Esophagus (tissue), 2 donors: ENCODE results near the gene HIVEP1. TPM values are rescaled to one million over a fixed set of nuclear protein-coding genes. Genes with fewer than 3 reads are reported as not detected.

Experiments used
- H3K27ac ChIP-seq, 2 donors: one replicate each; pipeline ENCODE4 v1.5.1; 2013; ENCODE audit warnings: low read depth in 2 of 2, mild to moderate bottlenecking in 2 of 2, inconsistent platforms in 1 of 2, low read length in 1 of 2, moderate library complexity in 1 of 2
- H3K27me3 ChIP-seq, 2 donors: one replicate each; pipeline ENCODE4 v1.6.1; 2013; ENCODE audit warnings: low read length in 2 of 2, control low read depth in 1 of 2, mild to moderate bottlenecking in 1 of 2; ENCODE audit not compliant: insufficient read depth in 2 of 2, control insufficient read depth in 1 of 2
- H3K36me3 ChIP-seq, 2 donors: one replicate each; pipeline ENCODE4 v1.6.1; 2013; ENCODE audit warnings: low read length in 1 of 2; ENCODE audit not compliant: control insufficient read depth in 2 of 2, insufficient read depth in 2 of 2
- H3K4me1 ChIP-seq, 2 donors: one replicate each; pipeline ENCODE4 v1.6.1; 2013; ENCODE audit warnings: low read length in 1 of 2; ENCODE audit not compliant: control insufficient read depth in 2 of 2, insufficient read depth in 2 of 2
- H3K4me3 ChIP-seq, 2 donors: one replicate each; pipeline ENCODE4 v1.5.1; 2013; ENCODE audit warnings: low read length in 2 of 2, mild to moderate bottlenecking in 2 of 2, low read depth in 1 of 2, moderate library complexity in 1 of 2
- H3K9me3 ChIP-seq, 2 donors: one replicate each; pipeline ENCODE4 v1.6.1; 2013; ENCODE audit warnings: mild to moderate bottlenecking in 2 of 2, low read depth in 1 of 2, low read length in 1 of 2, moderate library complexity in 1 of 2; ENCODE audit not compliant: control insufficient read depth in 2 of 2, insufficient read depth in 1 of 2
- WGBS, 2 donors: extraction: QIAGEN DNeasy Blood & Tissue Kit; methylation state at CpG; one replicate each; pipeline ENCODE4 v1.1.7; 2013; 5-methylcytosine and 5-hydroxymethylcytosine counted together
- polyA plus RNA-seq, 2 donors: library from polyadenylated mRNA; stranded (reverse); fragments of 200-250 nt; gene quantifications; one replicate each; pipeline ENCODE4 v1.2.3, GENCODE V29; 2013
- donor health status: healthy with polysubstance abuse.
- donor health status: Bipolar disorder and iron deficiency.

Gene HIVEP1
- polyA plus RNA-seq, 2 donors, result 4.0 to 7.8 TPM

DNA sequence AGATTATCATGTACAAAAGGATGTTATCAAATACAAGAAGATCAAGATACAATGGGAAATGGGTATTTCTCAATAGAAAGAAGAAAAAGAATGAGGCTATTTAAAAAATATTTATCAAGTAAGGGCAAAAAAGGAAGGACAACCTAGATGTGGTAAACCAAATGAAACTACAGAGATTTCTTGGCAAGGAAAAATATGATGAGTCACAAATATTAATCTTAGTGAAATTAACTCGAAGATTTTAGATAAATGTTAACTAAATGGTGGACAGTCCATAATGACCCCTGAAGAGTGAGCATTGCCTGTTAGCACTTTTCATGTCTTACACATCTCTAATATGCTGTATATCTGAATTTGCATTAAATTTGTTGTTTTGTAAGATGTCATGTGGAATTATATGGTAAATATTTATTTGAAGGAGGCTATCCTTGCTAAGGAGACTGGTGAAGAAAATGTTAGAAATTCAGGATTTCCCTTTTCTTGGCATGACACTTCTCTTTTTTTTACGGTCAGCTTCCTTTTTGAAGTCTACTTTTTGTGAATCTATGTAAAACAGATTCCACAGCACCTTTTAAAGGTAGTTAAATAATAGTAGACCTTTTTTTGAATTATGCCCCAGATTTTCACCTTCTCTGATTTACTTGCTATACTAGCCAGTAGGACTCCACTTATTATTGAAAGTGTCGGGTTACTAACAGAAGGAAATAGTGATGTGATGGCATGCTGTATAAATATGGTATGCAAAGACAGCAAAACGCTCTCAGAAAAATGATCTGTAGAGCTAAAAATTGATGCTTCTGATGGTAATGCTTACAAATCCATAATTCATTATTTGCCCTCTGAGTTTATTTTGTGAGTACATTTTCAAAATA is 120.5 kb downstream of the HIVEP1 start:
- Histone ChIP-seq H3K9me3 (no peaks in the 10 kb centered on the region), H3K36me3 (peaks cover 0 to 5% of the 10 kb centered on the region in 2 donors), H3K4me1 (no peaks in the 10 kb centered on the region), H3K4me3 (no peak overlapping the region), H3K27ac (no peak overlapping the region), H3K27me3 (no peaks in the 10 kb centered on the region)
- WGBS, 2 donors, result 73 to 74% methylated on average over 4 of the region's 4 CpGs

DNA sequence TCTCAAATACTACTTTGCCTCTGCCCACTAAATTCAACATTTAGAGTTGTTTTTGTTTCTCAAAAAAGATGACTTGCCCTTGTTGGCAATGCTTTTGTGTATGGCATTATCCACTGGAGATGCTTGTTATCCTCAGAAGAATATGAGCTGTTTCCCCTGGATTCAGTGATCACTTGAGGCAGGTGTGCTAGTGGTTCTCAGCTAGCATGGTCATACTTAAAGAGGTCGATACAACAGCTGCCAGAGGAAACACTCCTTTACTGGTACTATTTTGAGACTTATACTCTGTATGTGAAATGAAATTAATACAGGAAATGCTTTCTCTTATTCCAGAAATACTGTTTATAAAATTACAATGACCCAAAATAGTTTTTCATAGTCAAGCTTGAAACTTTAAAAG is 122.5 kb downstream of the HIVEP1 start:
- Histone ChIP-seq H3K4me1 (no peaks in the 10 kb centered on the region), H3K9me3 (no peaks in the 10 kb centered on the region), H3K27me3 (no peaks in the 10 kb centered on the region), H3K4me3 (no peak overlapping the region), H3K36me3 (peaks cover 2 to 7% of the 10 kb centered on the region in 2 donors), H3K27ac (no peak overlapping the region)
- WGBS, 2 donors, result 79 to 84% methylated on average over 1 of the region's 1 CpG

DNA sequence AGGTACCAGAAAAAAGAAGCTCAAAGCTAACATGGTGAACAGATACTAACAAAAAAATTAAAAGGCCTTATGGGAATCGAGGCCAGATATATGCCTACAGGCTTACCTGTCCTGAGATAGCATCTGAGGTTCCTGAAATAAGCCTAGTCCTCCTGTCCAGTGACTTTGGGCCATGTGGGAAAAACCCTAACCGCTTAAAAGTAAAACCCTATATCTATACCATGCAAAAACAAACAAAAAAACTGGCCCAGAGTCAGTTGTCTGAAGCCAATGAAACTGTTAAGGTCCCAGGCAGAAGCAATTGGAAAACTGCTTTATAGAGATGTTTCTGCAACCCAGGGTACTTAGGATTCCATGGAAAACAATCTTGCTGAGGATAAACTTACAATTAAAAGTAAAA is 122.9 kb downstream of the HIVEP1 start:
- no peak overlapping the region for H3K4me3 ChIP-seq
- no peaks in the 10 kb centered on the region for H3K27me3 ChIP-seq
- H3K36me3 ChIP-seq, result peaks cover 6 to 9% of the 10 kb centered on the region in 2 donors
- no peaks in the 10 kb centered on the region for H3K4me1 ChIP-seq
- H3K27ac ChIP-seq, result no peak overlapping the region
- H3K9me3 ChIP-seq, result no peaks in the 10 kb centered on the region
- WGBS, 2 donors, result 83 to 88% methylated on average over 2 of the region's 2 CpGs

DNA sequence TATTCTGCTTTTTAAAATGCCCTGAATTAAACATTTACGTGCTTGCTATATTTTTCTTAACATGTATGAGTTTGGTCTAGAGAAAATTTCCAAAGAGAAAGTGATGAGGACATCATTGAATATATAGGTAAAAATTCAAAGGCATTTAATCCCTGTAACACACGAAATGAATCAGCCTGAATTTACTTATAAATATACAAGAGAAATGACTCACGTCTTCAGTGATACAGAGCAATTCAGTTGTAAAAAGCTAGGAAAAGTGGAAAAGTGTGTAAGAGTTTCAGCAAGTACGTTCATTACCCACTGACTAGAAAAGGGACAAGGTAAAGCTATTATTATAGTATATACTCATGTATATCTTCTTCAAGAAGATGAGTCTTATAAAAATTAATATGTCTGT is 124.8 kb downstream of the HIVEP1 start:
- Histone ChIP-seq H3K4me1 (no peaks in the 10 kb centered on the region), H3K27ac (no peak overlapping the region), H3K36me3 (peaks cover 8% of the 10 kb centered on the region in 2 donors), H3K4me3 (no peak overlapping the region), H3K9me3 (no peaks in the 10 kb centered on the region), H3K27me3 (no peaks in the 10 kb centered on the region)
- 65 to 67% methylated on average over 4 of the region's 4 CpGs for WGBS, 2 donors

DNA sequence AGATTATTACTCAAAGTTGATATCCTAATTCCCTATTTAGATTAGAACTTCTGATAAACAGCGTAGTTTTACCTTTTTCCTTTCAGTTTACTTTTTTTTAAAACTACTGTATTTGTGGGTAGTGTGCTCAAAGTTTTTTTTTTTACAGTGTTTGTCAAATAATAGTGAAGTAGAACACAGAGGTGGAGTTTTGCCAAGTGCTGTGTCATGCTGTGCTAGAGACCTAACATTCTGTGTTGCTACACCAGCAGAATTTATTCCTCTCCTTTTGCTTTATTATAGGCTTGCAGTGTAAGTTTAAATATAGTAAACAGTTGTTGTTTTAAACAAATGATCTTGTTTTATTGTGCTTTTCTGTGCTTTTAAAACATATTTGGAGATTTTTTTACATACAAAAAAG is 125.4 kb downstream of the HIVEP1 start:
- no peaks in the 10 kb centered on the region for H3K27me3 ChIP-seq
- no peak overlapping the region for H3K4me3 ChIP-seq
- WGBS, 2 donors, result 78 to 90% methylated on average over 1 of the region's 1 CpG
- H3K4me1 ChIP-seq, result no peaks in the 10 kb centered on the region
- H3K36me3 ChIP-seq, result peaks cover 8% of the 10 kb centered on the region in 2 donors
- no peaks in the 10 kb centered on the region for H3K9me3 ChIP-seq
- no peak overlapping the region for H3K27ac ChIP-seq

DNA sequence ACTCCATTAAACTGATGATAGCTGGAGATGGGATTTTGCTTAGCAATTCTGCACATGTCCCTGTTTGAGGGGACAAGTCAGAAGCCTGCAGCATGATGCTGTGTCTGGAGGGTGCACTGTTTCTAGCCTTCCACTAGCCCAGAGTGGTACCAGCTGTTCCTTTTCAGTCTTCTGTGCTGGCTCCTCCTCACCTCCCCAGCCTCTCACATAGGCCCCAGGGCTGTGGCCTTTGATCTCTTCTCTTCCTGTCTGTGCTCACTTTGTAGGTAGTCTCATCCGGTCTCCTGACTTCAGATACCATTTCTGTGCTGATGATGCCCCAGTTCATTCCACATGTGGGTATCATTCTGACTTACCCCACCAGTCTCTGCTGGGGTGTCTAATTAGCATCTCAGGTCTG is 126.3 kb downstream of the HIVEP1 start:
- peaks cover 8% of the 10 kb centered on the region in 2 donors for H3K36me3 ChIP-seq
- 83 to 91% methylated on average over 1 of the region's 1 CpG for WGBS, 2 donors
- no peak overlapping the region for H3K27ac ChIP-seq
- no peak overlapping the region for H3K4me3 ChIP-seq
- H3K9me3 ChIP-seq, result no peaks in the 10 kb centered on the region
- H3K4me1 ChIP-seq, result no peaks in the 10 kb centered on the region
- H3K27me3 ChIP-seq, result no peaks in the 10 kb centered on the region

DNA sequence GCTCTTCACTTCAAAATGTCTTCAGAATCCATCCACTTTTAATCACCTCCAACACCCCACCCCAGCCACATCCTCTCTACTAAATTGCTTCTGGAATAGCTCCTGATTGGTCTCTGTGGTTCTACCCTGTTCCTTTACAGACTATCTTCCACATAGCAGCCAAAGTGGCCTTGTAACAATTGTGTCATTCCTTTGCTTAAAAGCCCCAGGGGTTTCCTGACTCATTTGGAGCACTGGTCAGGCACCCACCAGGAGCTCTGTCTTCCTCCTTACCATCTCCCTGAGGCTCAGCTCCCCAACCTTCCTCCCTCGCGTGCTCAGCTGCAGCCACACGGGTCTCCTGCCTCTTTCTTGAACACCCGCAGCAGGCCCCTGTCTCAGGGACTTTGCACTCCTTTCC is 126.8 kb downstream of the HIVEP1 start:
- H3K9me3 ChIP-seq, result no peaks in the 10 kb centered on the region
- peaks cover 8% of the 10 kb centered on the region in 2 donors for H3K36me3 ChIP-seq
- H3K27ac ChIP-seq, result no peak overlapping the region
- H3K4me1 ChIP-seq, result no peaks in the 10 kb centered on the region
- WGBS, 2 donors, result 98 to 99% methylated on average over 4 of the region's 4 CpGs
- H3K4me3 ChIP-seq, result no peak overlapping the region
- no peaks in the 10 kb centered on the region for H3K27me3 ChIP-seq

DNA sequence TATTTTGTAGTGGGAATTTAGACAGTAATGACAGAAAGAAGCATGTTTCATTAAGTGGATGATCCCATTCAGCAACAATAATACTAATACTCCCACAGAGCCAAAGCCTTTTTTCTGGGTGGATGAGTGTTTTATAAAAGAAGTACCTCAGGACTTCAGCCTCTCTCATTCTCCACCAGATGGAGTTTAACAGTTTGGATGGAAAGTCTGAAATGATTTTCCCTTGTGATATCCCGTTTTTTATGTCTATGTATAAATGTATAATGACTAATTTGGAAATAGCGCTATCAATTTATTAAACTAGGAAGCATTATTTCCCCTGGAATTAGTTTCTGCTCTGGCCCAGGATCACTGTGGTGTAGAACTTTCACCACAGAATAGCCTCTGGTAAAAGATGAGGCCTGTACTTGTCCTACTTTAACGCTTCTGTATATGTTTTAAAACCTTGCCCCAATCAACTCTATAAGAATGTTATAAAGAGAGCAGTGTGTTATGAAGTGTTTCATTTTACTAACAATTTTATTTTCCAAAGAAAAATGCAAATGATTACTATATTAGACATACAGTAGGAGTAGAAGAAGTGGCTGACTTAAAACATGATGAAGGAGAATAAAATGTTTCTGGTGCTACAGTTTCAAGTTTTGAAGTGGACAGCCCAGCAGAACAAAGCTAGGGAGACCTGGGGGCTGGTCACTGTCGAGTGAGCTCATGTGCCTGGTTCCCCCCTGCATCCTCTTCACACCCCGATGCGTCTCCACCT is 135.6 kb downstream of the HIVEP1 start:
- Histone ChIP-seq H3K4me1 (no peaks in the 10 kb centered on the region), H3K9me3 (no peaks in the 10 kb centered on the region), H3K27me3 (no peaks in the 10 kb centered on the region), H3K27ac (no peak overlapping the region), H3K36me3 (no peaks in the 10 kb centered on the region), H3K4me3 (no peak overlapping the region)
- 80 to 87% methylated on average over 6 of the region's 6 CpGs for WGBS, 2 donors

DNA sequence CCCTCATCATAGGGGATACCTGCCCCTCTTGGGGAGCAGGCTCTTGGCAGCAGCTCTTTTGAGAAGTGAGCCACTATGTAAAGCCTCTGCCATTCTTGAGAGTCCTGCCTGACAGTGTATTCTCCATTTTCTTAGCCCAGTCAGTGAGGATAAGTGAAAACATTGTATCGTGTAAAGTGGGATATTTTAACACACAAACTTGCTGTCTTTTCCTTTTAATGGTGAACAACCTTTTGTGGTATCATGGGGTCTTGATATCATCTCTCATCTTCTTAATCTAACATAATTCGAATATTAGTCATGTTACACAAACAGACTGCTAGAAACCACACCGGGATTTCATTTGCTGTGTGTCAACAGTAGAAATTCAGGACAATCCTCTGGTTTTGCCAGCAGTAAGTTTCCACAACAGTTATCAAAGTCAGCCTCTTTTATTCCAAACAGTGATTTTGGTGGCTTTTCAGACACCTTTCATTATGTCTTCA is 136.2 kb downstream of the HIVEP1 start:
- no peaks in the 10 kb centered on the region for H3K27me3 ChIP-seq
- H3K4me3 ChIP-seq, result no peak overlapping the region
- H3K9me3 ChIP-seq, result no peaks in the 10 kb centered on the region
- 63 to 69% methylated on average over 3 of the region's 3 CpGs for WGBS, 2 donors
- no peak overlapping the region for H3K27ac ChIP-seq
- no peaks in the 10 kb centered on the region for H3K36me3 ChIP-seq
- no peaks in the 10 kb centered on the region for H3K4me1 ChIP-seq
